Esophagus (tissue), 2 donors: Measurements from ENCODE around the gene SANBR. TPM values are rescaled to one million over a fixed set of nuclear protein-coding genes. Genes with fewer than 3 reads are reported as not detected.
"Not testable (repeated sequence)": the region's sequence is repeated elsewhere in the genome, so short reads cannot be mapped to it uniquely, and the experiment has no call there.

Experiments
- H3K27ac ChIP-seq, 2 donors: one replicate each; pipeline ENCODE4 v1.5.1; 2013; ENCODE audit warnings: low read depth in 2 of 2, mild to moderate bottlenecking in 2 of 2, inconsistent platforms in 1 of 2, low read length in 1 of 2, moderate library complexity in 1 of 2
- H3K27me3 ChIP-seq, 2 donors: one replicate each; pipeline ENCODE4 v1.6.1; 2013; ENCODE audit warnings: low read length in 2 of 2, control low read depth in 1 of 2, mild to moderate bottlenecking in 1 of 2; ENCODE audit not compliant: insufficient read depth in 2 of 2, control insufficient read depth in 1 of 2
- H3K36me3 ChIP-seq, 2 donors: one replicate each; pipeline ENCODE4 v1.6.1; 2013; ENCODE audit warnings: low read length in 1 of 2; ENCODE audit not compliant: control insufficient read depth in 2 of 2, insufficient read depth in 2 of 2
- H3K4me1 ChIP-seq, 2 donors: one replicate each; pipeline ENCODE4 v1.6.1; 2013; ENCODE audit warnings: low read length in 1 of 2; ENCODE audit not compliant: control insufficient read depth in 2 of 2, insufficient read depth in 2 of 2
- H3K4me3 ChIP-seq, 2 donors: one replicate each; pipeline ENCODE4 v1.5.1; 2013; ENCODE audit warnings: low read length in 2 of 2, mild to moderate bottlenecking in 2 of 2, low read depth in 1 of 2, moderate library complexity in 1 of 2
- H3K9me3 ChIP-seq, 2 donors: one replicate each; pipeline ENCODE4 v1.6.1; 2013; ENCODE audit warnings: mild to moderate bottlenecking in 2 of 2, low read depth in 1 of 2, low read length in 1 of 2, moderate library complexity in 1 of 2; ENCODE audit not compliant: control insufficient read depth in 2 of 2, insufficient read depth in 1 of 2
- WGBS, 2 donors: extraction: QIAGEN DNeasy Blood & Tissue Kit; methylation state at CpG; one replicate each; pipeline ENCODE4 v1.1.7; 2013; 5-methylcytosine and 5-hydroxymethylcytosine counted together
- polyA plus RNA-seq, 2 donors: library from polyadenylated mRNA; stranded (reverse); fragments of 200-250 nt; gene quantifications; one replicate each; pipeline ENCODE4 v1.2.3, GENCODE V29; 2013
- donor health status: healthy with polysubstance abuse.
- donor health status: Bipolar disorder and iron deficiency.

Gene SANBR
- polyA plus RNA-seq, 2 donors: 2.3 to 5.1 TPM

DNA sequence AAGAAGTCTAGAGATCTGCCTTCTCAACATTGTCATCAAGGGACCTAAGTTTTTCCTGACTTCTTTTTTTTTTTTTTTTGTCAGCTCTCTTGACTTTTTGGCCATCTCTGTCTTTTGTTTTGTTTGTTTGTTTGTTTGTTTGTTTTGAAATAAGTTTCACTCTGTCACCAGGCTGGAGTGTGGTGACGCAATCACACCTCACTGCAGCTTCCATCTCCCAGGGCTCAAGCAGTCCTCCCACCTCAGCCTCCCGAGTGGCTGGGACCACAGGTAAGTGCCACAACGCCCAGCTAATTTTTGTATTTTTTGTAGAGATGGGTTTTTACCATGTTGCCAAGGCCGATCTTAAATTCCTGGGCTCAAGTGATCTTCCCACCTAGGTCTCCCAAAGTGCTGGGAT lies 42.0 kb upstream of the SANBR start:
- WGBS, 2 donors: 84 to 90% methylated on average over 4 of the region's 4 CpGs
- Histone ChIP-seq H3K27ac (no peak overlapping the region), H3K4me1 (peaks cover 0 to 3% of the 10 kb centered on the region in 2 donors)

DNA sequence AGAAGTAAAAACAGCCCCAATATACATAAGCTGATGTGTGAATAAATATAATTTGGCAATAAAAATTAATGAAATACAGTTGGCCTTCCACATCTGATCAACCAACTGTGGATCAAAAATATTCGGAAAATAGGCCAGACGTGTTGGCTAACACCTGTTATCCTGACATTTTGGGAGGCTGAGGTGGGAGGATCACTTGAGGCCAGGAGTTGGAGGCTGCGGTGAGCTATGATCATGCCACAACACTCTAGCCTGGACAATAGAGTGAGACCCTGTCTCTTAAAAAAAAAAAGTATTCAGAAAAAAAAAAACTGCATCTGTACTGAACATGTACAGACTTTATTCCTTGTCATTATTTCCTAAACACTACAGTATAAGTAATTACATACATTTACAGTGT lies 36.1 kb upstream of the SANBR start:
- no peak overlapping the region for H3K27ac ChIP-seq
- WGBS, 2 donors: 97 to 99% methylated on average over 3 of the region's 3 CpGs
- no peaks in the 10 kb centered on the region for H3K9me3 ChIP-seq
- no peak overlapping the region for H3K4me3 ChIP-seq
- no peaks in the 10 kb centered on the region for H3K27me3 ChIP-seq
- peaks cover 0 to 13% of the 10 kb centered on the region in 2 donors for H3K36me3 ChIP-seq
- no peaks in the 10 kb centered on the region for H3K4me1 ChIP-seq

More for the DNA sequence above, 42.0 kb upstream of the SANBR start:
- H3K9me3 ChIP-seq: no peaks in the 10 kb centered on the region
- peaks cover 0 to 5% of the 10 kb centered on the region in 2 donors for H3K36me3 ChIP-seq
- no peaks in the 10 kb centered on the region for H3K27me3 ChIP-seq
- H3K4me3 ChIP-seq: no peak overlapping the region

DNA sequence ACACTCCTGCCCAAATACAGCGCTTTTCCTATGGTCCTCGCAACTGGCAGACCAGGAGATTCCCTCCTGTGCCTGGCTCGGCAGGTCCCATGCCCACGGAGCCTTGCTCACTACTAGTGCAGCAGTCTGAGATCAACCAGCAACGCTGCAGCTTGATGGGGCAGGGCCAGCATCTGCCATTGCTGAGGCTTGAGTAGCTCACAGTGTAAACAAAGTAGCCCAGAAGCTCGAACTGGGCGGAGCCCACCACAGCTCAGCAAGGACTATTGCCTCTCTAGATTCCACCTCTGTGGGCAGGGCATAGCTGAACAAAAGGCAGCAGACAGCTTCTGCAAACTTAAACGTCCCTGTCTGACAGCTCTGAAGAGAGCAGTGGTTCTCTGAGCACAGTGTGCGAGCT lies 31.1 kb upstream of the SANBR start:
- H3K4me3 ChIP-seq, H3K4me1 ChIP-seq, H3K27me3 ChIP-seq, H3K9me3 ChIP-seq, H3K27ac ChIP-seq: not testable (repeated sequence)
- H3K36me3 ChIP-seq: peaks cover 0 to 16% of the 10 kb centered on the region in 2 donors
- 93 to 94% methylated on average over 9 of the region's 9 CpGs for WGBS, 2 donors

DNA sequence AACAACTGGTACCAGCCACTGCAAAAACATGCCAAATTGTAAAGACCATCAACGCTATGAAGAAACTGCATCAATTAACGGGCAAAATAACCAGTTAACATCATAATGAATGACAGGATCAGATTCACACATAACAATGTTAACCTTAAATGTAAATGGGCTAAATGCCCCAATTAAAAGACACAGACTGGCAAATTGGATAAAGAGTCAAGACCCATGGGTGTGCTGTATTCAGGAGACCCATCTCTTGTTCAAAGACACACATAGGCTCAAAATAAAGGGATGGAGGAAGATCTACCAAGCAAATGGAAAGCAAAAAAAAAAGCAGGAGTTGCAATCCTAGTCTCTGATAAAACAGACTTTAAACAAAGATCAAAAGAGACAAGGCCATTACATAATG lies 29.0 kb upstream of the SANBR start:
- not testable (repeated sequence) for H3K4me3 ChIP-seq, H3K27me3 ChIP-seq, H3K27ac ChIP-seq, H3K4me1 ChIP-seq, H3K9me3 ChIP-seq
- WGBS, 2 donors: 98 to 100% methylated on average over 2 of the region's 2 CpGs
- H3K36me3 ChIP-seq: peaks cover 0 to 12% of the 10 kb centered on the region in 2 donors

DNA sequence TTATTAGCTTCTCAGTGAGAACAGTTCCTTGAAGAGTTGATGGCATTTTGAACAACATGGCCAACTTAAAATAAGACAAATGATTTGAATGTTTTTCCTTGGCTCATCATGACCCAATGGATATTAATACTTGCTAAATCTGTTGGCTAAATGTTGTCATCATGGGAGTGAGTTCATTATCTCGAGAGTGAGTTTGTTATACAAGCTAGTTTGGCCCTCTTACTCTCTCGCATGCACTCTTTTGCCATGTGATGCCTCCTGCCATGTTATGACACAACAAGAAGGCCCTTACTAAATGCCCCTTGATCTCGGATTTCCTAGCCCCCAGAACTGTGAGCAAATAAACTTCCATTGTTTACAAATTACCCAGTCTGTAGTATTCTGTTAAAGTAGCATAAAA lies 22.9 kb upstream of the SANBR start:
- Histone ChIP-seq H3K9me3 (no peaks in the 10 kb centered on the region), H3K4me1 (no peaks in the 10 kb centered on the region), H3K27ac (no peak overlapping the region), H3K27me3 (no peaks in the 10 kb centered on the region), H3K36me3 (no peaks in the 10 kb centered on the region), H3K4me3 (no peak overlapping the region)
- 63 to 79% methylated on average over 3 of the region's 3 CpGs for WGBS, 2 donors

DNA sequence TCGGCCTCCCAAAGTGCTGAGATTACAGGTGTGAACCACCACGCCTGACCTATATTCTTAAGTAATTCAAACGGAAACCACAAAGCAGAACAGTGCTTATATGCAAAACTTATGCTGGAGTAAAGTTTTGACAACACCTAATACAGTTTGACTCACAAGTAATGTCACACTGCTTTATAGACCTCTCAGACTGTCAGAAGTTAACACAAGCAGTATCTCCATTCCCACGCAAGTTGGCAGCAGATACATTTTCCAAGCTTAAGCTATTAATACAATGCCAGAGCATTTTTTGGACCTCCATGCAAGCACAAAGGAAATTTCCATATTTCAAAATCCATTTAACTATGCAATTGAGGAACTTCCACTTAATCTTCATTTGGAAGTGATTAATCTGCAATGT lies 21.0 kb upstream of the SANBR start:
- H3K27ac ChIP-seq: no peak overlapping the region
- H3K4me1 ChIP-seq: no peaks in the 10 kb centered on the region
- H3K9me3 ChIP-seq: no peaks in the 10 kb centered on the region
- no peak overlapping the region for H3K4me3 ChIP-seq
- WGBS, 2 donors: 56 to 57% methylated on average over 4 of the region's 4 CpGs
- no peaks in the 10 kb centered on the region for H3K27me3 ChIP-seq
- peaks cover 0 to 3% of the 10 kb centered on the region in 2 donors for H3K36me3 ChIP-seq

DNA sequence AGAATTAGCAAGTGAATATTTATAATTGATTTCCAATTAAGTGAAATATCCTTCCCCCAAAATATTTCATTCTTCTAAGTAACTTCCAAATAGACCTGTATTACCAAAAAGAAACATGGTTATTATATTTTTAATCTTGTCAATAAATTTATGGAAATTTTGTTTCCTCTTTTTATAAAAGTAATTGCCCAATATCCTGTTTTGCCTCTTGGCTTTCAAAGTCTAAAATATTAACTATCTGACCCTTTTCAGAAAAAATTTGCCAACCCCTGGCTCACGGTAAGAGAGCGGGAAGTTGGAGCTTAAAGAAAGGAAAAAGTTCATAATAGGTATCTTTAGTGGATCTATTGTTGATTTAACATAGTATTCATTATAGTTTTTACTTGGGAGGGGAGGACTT lies 20.4 kb upstream of the SANBR start:
- 73 to 78% methylated on average over 2 of the region's 2 CpGs for WGBS, 2 donors
- H3K4me1 ChIP-seq: no peaks in the 10 kb centered on the region
- peaks cover 0 to 3% of the 10 kb centered on the region in 2 donors for H3K36me3 ChIP-seq
- H3K27ac ChIP-seq: no peak overlapping the region
- H3K27me3 ChIP-seq: no peaks in the 10 kb centered on the region
- H3K9me3 ChIP-seq: no peaks in the 10 kb centered on the region
- H3K4me3 ChIP-seq: no peak overlapping the region

DNA sequence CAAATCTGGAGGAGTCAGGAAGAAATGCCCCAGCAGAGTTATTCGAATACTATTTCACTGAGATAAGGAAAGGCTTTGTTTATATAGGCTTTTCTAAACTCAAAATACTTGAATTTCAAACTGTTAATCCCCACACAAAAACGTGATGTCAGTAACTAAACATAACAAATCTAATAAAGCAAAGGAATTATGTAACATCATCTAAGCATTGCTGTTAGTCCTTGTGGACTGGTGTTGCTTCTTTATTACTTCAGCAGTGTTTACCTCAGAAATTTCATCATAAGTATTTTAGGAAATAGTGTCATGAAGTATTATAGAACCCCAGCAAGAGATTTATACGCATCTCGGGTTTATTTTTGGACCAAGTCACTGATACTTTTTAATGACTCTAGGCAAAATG lies 19.7 kb upstream of the SANBR start:
- Histone ChIP-seq H3K27me3 (no peaks in the 10 kb centered on the region), H3K4me3 (no peak overlapping the region), H3K4me1 (no peaks in the 10 kb centered on the region), H3K36me3 (peaks cover 0 to 3% of the 10 kb centered on the region in 2 donors), H3K27ac (no peak overlapping the region), H3K9me3 (no peaks in the 10 kb centered on the region)
- 43 to 47% methylated on average over 4 of the region's 4 CpGs for WGBS, 2 donors

DNA sequence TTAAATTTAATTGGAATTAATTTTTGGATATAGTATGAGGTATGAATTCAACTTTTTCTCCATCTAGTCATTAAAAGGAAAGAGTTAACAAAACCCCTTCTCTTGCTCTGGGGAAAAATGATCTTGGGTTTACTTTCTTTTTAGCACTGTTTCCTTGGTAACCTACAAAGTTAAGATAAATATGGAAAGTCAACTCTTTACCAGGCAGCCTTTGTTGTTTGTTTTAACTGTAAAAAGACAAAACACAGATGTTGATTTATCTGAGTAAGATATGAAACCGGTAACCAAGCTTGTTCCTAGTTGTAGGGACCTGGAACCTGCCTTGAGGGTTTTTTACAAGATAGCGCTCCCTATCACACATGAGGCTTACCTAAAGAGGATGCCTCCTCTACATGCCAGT lies 10.1 kb upstream of the SANBR start:
- Histone ChIP-seq H3K9me3 (no peaks in the 10 kb centered on the region), H3K36me3 (no peaks in the 10 kb centered on the region), H3K4me1 (no peaks in the 10 kb centered on the region), H3K27me3 (no peaks in the 10 kb centered on the region), H3K4me3 (no peak overlapping the region), H3K27ac (no peak overlapping the region)
- WGBS, 2 donors: 38 to 47% methylated on average over 2 of the region's 2 CpGs

DNA sequence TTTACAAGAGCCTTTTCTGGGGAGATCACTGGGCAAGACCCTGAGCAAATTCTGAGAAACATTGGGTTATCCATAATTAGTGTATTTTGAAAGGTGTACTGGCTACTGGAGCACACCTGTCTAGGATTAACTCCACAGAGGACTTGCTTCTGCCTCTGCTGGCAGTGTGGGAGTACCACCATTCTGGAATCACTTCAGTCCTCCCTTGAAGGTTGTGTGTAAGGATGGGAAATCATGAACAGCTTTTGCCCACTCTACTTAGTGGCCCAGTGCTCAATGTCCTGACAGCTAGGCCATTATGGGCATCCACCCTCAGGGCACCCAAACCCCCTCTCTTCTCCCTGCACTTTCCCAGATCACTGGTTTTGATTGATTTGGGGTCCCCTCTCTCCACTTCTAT lies 8.1 kb upstream of the SANBR start:
- Histone ChIP-seq H3K4me1 (no peaks in the 10 kb centered on the region), H3K36me3 (no peaks in the 10 kb centered on the region), H3K4me3 (no peak overlapping the region), H3K9me3 (no peaks in the 10 kb centered on the region), H3K27me3 (no peaks in the 10 kb centered on the region), H3K27ac (no peak overlapping the region)
